A204.1 (cell line): Measurements from ENCODE around the gene ATP11A.
"Not testable (repeated sequence)": the region's sequence is repeated elsewhere in the genome, so short reads cannot be mapped to it uniquely, and the experiment has no call there.

Experiments
- FAIRE-seq: peaks from 2 replicates; lab custom pipeline; 2012; peaks lifted over from hg19 to GRCh38; lab: Jason Lieb, UNC

The ATP11A gene

DNA sequence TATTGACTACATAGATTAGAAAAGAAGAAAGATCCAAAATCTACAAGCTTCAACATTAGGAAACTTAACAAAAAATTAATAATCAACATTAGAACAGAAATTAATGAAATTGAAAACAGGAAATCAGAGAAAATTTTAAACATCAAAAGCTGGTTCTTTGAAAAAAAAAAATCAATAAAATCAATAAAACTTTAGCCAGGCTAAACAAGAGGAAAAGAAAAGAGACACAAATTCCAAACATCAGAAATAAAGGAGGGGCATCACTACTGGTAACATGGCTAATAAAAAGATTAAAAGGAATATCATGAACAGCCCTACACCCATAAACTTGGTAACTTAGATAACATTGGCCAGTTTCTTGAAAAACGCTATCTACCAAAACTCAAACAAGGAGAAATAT lies 110.2 kb downstream of the ATP11A start:
- FAIRE-seq = peak; percentile 68

DNA sequence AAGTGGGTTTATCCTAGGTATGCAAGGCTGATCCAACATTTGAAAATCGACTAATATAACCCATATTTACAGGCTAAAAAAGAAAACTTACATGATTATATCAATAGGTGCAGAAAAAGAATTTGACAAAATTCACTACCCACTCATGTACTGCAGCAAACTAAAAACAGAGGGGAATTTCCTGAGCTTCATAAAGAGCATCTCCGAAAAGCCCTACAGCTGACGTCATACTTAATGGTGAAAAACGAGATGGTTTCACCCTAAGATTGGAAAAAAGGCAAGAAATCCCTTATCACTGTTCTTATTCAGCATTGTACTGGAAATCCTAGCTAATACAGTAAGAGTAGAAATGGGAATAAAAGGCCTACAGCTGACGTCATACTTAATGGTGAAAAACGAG lies 111.0 kb downstream of the ATP11A start:
- FAIRE-seq = not testable (repeated sequence)

DNA sequence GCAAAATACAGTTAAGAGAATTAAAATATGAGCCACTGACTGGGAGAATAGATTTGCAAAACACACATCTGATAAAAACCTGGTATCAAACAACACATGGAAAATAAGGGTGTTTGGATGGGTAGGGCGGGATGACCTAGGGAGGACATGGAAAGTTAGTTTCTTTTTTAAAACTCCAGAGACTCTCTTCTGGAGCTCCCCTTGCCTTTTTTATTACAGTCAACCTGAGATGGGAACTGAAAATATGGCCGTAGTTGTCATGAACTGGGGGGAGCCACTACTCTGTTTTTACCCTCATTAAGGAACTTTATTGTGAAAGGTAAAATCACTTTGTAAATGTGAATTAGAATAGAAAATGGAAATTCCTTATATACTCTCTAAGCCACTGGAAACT lies 113.0 kb downstream of the ATP11A start:
- FAIRE-seq = no peak

DNA sequence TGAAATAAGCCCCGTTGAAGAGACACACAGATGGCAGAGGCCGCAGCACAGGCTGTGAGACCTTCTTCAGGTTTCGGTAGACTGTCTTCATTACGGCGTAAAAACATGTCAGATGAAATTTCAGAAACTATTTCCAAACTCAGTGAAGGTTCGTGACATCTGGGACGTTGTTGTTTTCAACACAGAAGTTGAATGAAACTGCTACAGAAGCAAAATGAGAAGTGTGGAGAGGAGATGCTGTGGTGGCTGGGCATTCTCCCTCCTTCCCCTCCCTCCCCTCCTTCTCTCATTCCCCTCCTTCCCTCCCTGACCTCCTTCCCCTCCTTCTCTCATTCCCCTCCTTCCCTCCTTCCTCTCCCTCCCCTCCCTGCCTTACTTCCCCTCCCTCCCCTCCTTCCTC lies 113.6 kb downstream of the ATP11A start:
- FAIRE-seq = no peak

DNA sequence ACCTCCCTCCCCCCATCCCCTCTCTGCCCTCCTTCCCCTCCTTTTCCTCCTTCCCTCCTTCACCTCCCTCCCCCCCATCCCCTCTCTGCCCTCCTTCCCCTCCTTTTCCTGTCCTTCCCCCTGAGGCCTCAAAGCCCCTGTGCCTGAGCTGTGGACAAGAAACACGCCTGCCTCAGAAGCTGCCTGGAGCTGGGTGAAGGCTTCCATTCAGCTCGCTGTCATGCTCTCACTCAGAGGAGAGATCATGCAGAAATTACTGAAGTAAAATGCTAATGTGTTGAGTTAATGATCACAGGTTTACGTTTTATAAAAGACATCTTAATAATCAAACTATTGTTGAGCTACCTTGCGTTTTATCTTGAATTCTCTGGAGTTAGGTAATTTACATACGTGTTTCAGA lies 114.5 kb downstream of the ATP11A start:
- no peak for FAIRE-seq

DNA sequence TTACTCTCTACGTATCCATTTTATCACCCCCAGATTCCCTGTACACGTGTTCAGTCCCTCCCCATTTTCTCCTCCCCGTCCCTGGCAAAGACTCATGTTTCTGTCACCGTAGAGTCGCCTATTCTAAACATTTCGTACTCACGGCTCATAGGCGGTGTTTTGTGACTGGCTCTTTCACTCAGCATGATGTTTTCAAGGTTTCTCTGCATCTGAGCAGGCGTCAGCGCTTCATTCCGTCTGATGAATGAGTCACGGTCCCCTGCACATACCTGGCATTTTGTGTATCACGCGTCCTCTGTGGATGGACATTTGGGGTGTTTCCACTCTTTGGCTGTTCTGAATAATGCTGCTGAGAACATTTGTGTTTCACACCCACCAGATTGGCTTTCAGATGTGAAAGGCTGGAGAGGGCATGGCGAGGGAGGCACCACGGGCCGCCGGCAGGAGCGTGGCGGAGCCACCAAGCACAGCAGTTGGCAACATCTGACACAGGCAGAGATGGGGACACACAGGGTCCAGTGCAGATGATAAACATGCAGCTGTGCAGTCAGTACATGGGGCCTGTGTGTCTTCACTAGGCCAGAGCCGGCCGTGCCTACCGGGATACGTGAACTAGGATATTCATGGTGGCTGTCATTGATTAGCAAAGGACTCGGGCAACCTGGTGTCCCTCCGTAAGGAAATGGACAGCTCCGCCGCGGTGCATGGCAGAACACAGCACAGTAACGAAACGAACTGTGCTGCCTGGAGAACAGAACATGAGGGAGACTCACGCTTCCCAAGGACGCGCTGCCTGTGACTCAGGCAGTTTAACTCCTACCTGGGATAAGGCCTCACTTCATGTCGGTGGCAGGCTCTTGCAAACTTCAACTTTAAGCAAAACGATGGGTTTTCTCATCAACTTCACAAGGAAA lies 117.2 kb downstream of the ATP11A start:
- FAIRE-seq = no peak

DNA sequence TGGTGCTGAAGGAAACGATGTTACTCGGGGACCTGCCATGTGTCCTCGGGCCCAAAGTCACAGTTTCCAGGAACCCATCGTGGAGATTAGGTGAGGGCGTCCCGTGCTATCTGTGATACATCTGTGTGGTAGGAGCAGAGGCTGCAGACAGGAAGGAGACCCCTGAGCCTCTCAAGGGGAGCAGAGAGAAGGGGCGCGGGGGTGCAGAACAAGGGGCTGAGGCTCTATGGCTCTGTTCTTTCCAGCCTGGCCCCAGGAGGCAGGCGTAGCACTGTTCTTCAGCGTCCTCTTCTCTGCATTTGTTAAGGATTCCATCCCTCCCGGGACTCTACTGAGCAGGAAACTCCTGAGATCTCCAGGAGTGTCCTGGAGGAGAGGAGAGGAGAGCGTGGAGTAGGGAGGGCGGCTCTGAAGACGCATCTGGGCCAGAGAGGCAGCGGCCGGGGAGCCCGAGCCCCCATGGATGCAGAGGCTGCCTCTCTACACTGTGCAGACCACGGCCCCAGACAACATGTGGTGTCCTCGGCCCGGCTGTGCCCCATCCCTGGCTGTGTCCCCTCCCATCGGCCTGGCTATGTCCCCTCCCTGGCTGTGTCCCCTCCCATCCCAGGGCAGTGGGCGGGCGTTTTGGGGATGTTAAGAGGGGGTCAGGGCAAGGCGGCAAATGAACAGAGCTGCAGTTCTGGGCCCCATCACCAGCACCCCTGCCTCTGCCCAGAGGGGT lies 118.0 kb downstream of the ATP11A start:
- no peak for FAIRE-seq

DNA sequence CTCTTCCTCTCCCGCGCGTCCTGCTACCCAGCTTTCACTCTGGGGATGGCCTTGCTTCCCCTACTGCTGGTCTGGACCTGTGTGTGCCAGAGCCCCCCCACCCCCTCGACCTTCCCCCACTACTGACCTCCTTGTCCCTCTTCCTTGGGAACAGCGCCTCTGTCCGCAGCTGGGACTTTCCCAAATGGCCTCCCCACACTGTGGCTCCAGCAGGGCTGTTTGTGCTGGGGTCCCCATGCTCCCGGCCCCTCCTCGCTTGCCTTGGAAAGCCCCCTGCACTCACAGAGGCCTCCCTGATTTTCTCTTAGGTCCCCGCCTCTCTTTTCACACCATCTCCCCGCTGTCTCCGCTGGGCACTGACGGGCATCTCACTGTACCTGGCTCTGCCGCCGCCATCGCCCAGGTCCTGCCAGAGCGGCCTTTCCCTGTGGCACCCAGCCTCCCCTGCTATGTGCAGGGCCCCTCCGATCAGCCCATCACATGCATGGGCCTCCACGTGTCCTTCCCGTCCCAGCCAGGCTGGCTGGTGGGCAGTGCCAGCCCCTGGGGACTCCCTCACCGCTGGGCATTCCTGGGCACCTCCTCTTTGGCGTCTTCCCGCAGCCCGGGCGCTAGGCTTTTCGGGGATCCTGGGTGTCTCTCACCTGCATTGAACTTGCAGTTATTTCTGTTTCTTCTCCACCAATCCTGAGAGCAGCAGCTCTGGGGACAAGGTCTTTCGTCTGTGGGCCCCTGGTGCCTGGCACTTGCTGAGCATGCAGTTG lies 118.7 kb downstream of the ATP11A start:
- FAIRE-seq = no peak

DNA sequence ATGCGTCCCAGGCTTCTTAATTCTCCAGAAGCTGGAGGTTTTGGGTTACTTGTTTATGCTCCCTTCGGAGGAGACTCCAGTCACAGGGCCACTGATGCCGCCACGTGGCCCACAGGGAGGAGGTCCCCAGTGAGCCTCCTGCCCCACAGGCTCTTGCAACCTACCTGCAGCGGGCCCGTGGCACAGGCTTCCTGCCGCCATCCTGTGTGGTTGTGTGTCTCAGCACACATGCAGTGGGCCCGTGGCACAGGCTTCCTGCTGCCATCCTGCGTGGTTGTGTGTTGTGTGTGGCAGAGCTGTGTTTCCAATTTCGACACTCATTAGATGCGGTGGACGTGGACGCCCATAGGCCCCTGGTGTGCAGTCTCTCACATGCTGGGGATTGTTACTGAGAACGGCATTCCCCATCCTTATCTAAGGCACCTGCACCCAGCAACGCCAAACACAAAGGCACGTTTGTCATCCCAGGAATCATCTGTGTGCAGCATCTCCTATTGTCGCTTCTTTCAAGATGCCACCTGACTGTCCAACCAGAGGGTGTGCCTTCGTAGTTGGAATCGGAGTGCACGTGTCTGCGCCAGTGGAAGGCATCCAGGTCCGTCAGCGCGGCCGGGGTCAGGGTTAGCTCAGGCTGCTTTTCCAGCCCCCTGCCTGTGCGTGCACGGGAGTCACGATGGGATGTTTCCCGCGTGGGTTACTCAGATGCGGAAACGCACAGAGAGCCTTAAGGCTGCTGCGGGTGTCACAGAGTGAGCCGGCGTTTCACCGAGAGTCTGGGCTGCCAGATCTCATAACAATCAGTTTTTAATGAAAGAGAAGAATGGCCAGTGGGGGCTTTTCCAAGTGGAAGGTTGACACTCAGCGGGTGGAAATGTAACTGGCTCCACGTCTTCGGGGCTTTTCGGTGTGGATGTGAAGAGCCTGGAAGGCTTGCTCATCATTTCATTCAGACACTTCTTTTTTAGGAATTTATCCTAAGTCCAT lies 119.8 kb downstream of the ATP11A start:
- no peak for FAIRE-seq

DNA sequence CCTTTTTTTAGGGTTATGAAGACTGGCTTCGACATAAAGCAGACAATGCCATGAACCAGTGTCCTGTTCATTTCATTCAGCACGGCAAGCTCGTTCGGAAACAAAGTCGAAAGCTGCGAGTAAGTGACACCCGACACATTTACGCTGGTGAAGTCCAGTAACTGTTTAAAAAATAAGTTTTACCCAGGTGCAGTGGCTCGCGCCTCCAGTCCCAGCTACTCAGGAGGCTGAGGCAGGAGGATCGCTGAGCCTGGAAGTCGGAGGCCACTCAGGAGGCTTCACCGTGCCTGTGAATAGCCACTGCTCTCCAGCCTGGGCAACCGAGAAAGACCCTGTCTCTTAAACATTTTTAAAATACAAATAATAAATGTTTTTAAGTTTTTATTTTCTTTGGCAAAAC lies 120.8 kb downstream of the ATP11A start:
- FAIRE-seq = no peak

DNA sequence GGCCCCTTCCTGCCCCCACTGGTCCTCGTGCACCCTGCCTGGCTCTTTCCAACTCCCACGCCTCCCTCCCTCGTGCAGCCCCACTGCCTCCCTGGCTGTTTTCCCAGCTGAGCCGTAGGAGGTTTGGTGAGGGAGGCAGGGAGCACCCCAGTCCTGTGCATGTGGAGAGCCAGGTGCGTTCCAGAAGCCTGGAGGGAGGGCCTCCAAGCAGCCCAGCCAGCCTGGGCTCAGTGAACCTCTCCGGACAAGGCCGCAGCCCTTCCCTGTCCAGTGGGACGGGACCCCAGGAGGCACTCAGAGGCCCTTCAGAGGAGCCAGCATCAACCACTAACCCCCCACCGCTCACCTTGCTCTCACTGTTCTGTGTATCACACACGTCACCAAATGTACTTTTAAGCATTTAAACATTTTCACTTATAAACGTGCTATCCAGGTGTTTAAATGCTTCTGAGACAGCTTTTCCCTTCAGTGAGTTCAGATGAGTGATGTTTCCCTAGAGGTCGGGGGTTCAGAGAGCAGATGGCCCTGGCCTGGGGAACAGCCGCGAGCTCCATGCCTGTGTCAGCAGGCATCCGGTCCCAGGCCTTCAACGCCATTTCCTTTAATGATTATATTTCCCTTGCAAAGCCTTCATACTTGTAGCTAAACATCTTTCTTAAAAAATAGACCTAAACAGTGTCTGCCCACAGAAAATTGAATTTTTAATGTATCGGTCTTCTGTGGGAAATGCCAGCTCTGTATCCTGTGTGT lies 122.6 kb downstream of the ATP11A start:
- no peak for FAIRE-seq

DNA sequence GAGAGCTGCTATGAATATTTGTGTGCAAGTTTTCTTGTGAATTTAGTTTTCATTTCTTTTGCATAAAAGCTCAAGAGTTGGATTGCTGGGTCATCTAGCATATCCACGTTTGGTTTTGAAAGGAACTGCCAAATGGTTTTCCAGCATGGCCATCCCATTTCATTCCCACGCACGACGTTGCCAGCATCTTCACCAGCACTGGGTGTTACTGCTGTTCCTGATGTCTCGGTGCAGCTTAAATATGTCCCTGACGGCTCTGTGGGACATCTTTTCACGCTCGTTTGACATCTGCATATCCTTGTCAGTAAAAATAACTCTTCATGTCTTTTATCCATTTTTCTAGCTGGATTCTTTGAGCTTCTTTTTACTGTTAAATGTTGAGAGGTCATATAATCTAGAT lies 123.7 kb downstream of the ATP11A start:
- no peak for FAIRE-seq

DNA sequence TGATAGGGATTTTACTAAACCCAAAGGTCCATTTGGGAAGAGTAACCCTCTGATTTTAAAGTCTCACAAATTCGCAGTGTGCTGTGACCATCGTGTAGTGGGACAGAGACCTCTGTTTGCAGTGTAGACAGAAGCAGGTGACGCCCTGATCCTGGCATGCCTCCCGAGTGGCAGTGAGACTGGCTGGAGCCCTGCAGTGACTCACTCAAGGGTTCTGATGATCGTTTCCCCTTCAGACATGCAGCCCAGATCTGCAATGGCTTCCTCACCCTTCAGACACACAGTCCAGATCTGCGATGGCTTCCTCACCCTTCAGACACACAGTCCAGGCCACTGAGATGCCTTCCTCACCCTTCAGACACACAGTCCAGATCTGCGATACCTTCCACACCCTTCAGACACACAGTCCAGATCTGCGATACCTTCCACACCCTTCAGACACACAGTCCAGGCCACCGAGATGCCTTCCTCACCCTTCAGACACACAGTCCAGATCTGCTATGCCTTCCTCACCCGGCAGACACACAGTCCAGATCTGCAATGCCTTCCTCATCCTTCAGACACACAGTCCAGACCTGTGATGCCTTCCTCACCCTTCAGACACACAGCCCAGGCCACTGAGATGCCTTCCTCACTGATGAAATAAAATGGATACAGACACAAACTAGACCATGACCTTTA lies 125.2 kb downstream of the ATP11A start:
- no peak for FAIRE-seq

DNA sequence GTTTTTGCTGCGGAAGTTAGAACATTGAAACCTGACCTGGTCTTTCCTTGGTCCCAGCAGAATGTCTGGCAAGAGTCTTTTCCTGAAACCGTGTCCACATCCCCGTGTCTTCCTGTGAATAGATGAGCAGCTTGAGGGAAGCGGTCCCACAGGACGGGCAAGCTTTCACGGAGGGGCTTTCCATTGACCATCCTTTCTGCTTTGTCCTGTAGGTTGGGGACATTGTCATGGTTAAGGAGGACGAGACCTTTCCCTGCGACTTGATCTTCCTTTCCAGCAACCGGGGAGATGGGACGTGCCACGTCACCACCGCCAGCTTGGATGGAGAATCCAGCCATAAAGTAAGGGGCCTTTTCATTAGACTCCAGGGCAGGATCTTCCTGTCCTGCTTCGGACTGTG lies 126.0 kb downstream of the ATP11A start:
- FAIRE-seq = no peak

DNA sequence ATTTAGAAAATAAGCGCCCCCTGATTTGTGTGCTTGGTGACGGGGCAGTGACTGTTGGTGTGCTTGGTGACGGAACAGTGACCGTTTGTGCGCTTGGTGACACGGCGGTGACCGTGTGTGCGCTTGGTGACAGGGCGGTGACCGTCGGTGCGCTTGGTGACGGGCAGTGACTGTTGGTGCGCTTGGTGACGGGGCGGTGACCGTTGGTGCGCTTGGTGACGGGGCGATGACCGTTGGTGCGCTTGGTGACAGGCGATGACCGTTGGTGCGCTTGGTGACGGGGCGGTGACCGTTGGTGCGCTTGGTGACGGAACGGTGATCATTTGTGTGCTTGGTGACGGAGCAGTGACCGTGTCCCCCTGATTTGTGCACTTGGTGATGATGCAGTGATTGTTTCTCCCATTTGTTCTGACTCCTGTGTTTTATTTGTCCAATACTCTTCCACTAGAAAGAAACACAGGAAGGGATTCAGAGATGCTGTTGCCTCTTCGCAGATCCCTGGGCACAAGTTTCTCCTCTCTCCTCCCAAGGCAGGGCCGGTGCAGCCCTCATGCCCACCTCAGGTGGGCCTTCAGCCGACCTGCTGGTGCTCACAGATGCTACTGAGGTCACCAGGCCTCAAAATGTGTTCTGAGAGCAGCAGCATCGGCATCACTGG lies 128.3 kb downstream of the ATP11A start:
- no peak for FAIRE-seq

DNA sequence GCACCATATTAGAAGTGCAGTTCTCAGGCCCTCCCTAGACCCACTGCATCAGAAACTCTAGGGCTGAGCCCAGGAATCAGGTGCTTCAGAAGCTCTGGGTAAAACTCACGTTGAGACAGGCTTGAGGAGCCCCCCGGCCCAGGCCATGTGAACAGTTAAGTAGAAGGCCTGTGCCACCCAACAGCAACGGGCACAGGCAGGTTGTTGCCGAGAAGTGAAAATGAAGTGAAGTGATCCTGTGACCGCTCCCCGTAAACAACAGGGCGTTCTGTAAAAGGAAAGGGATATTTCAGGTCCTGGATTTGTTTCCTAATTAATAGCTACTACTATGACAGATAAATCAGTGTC lies 128.8 kb downstream of the ATP11A start:
- no peak for FAIRE-seq

DNA sequence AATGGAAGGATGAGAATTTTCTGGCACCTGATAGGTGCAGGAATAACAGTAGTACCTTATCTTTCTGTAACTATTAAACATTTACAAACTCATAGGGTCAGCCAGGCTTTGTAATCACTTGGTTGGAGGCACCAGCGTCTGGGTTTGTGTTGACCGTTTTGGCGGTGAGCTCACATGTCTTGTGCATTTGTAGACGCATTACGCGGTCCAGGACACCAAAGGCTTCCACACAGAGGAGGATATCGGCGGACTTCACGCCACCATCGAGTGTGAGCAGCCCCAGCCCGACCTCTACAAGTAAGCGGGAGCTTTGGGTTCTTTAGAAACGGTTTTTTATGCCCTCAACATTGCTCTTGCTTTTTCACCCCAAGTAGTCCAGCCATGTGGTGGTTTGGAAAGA lies 129.3 kb downstream of the ATP11A start:
- no peak for FAIRE-seq

DNA sequence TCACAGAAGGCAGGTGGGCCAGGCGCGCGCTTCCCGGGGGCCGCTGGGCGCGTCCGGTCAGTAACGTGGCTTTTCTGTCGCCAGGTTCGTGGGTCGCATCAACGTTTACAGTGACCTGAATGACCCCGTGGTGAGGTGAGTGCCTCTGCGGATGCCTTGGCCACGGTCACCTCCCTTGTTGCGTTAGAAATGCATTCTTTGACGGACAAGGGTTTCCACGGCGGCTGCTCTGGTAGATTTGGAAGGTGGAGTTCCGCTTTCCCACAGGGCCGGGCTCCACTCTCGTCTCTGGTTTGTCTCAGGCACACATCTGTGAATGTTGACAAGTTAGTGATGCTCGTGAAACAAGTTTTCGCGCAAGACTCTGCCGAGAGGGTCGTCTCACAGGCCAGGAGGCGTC lies 130.0 kb downstream of the ATP11A start:
- no peak for FAIRE-seq

DNA sequence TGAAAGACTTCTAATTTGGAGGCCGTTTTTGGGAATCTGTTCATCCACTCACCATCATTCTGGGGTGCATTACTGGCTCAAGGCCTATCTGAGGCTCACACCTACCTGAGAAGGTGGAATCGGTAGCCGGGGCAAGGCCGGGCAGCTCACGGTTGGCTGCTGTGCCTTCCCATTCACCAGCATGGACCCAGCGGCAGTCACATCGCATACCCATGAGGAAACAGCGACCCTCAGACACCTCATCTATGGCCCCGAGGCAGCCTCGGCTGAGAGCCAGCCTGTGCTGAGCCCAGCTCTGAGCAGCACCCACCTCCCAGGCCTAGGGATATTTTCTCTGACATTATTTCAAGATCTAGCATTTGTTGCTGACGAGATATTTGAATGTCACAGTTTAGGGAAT lies 130.5 kb downstream of the ATP11A start:
- no peak for FAIRE-seq
